Stimulated activated CD8-positive, alpha-beta memory T cell treated with anti-CD3 and anti-CD28 coated beads, Interleukin-7, amount 100 ng/mL, for 4 hours (primary cell): Measurements from ENCODE around the gene PID1.

Experiments
- DNase-seq, 2 donors: peaks; one replicate each; pipeline ENCODE4 v3.0.0-alpha.2; 2020; ENCODE audit warnings: low read depth in 2 of 2

PID1 gene

GRCh38 chr2:229027353-229028105 lies 243.6 kb downstream of the PID1 start:
- no peak for DNase-seq

GRCh38 chr2:229025653-229026052 lies 245.4 kb downstream of the PID1 start:
- no peak for DNase-seq

- DNase-seq = no peak
These were observed 248.4 kb downstream of the PID1 start for GRCh38 chr2:229022652-229023051.

- no peak for DNase-seq
These were observed 249.0 kb downstream of the PID1 start for GRCh38 chr2:229022071-229022470.

GRCh38 chr2:229009816-229010215 lies 261.3 kb downstream of the PID1 start:
- no peak for DNase-seq

GRCh38 chr2:229003256-229003655 lies 267.8 kb downstream of the PID1 start:
- DNase-seq = no peak

- DNase-seq = no peak
These were observed 269.9 kb downstream of the PID1 start for GRCh38 chr2:229001196-229001595.

- no peak for DNase-seq
These were observed 271.8 kb downstream of the PID1 start for GRCh38 chr2:228999326-228999725.

GRCh38 chr2:228988786-228989185 lies 282.3 kb downstream of the PID1 start:
- DNase-seq = no peak

- no peak for DNase-seq
These were observed 283.5 kb downstream of the PID1 start for GRCh38 chr2:228987441-228988155.

GRCh38 chr2:228986961-228987360 lies 284.1 kb downstream of the PID1 start:
- no peak for DNase-seq

- no peak for DNase-seq
These were observed 287.4 kb downstream of the PID1 start for GRCh38 chr2:228983700-228984099.

- DNase-seq = no peak
These were observed 296.9 kb downstream of the PID1 start for GRCh38 chr2:228974169-228974568.
